ENCODE measurements around the gene SRD5A1. TPM values are rescaled to one million over a fixed set of nuclear protein-coding genes. Genes with fewer than 3 reads are reported as not detected.

SRD5A1 gene
- total RNA-seq, 1 experiment from 2014 or later = 52.3 TPM

DNA sequence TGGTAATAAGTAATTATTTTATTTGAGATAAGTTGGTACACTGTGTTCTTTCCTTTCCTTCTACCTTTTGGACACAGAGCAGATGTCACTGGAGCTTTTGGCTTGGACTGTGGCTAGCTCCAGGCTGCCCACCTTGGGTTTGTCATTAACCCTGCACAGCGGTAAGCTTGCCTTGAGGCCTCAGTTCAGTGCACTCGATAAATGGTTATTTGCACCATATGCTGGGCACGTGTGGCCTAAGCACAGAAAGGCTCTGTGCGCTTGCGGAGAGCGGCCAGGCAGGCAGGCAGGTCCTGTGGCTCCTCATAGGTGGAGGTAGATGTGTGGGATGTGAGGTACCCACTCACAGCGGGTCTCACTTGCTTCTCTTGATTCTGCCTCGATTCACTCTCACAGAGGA lies 50.0 kb downstream of the SRD5A1 start:
- no peak for TF ChIP-seq EZH2 (IDR thresholded peaks at IDR 0.05; ENCODE audit: low read depth)
- TF ChIP-seq, protein P1, sequence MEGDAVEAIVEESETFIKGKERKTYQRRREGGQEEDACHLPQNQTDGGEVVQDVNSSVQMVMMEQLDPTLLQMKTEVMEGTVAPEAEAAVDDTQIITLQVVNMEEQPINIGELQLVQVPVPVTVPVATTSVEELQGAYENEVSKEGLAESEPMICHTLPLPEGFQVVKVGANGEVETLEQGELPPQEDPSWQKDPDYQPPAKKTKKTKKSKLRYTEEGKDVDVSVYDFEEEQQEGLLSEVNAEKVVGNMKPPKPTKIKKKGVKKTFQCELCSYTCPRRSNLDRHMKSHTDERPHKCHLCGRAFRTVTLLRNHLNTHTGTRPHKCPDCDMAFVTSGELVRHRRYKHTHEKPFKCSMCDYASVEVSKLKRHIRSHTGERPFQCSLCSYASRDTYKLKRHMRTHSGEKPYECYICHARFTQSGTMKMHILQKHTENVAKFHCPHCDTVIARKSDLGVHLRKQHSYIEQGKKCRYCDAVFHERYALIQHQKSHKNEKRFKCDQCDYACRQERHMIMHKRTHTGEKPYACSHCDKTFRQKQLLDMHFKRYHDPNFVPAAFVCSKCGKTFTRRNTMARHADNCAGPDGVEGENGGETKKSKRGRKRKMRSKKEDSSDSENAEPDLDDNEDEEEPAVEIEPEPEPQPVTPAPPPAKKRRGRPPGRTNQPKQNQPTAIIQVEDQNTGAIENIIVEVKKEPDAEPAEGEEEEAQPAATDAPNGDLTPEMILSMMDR (conservative IDR thresholded peaks at IDR 0.05) = no peak
- H3K27ac ChIP-seq = no peak overlapping the region
- ChIA-PET POLR2A (ENCODE audit: unreplicated experiment) (no interaction called here), CTCF (no interaction called here)
- H3F3A ChIP-seq (ENCODE audit: insufficient read depth, low read depth) = no peaks in the 10 kb centered on the region
- H3K9me2 ChIP-seq (ENCODE audit: insufficient read depth) = no peaks in the 10 kb centered on the region
- intact Hi-C loops (cut with micrococcal nuclease; ENCODE audit: unreplicated experiment) = no loop called here
- H2AFZ ChIP-seq = no peak overlapping the region
- no peak overlapping the region for H3K4me2 ChIP-seq
- no peaks in the 10 kb centered on the region for H3K36me3 ChIP-seq (ENCODE audit: low read depth)
- H3K4me3 ChIP-seq = no peak overlapping the region
- no peaks in the 10 kb centered on the region for H3K9me3 ChIP-seq (ENCODE audit: insufficient read depth, low read depth)
- no peaks in the 10 kb centered on the region for H3K4me1 ChIP-seq (replicated peaks; ENCODE audit: insufficient read depth)
- no peaks in the 10 kb centered on the region; the same call in 1 of the 2 replicates for H4K20me1 ChIP-seq (ENCODE audit: insufficient read depth)
- no peaks in the 10 kb centered on the region for H3K79me2 ChIP-seq (ENCODE audit: low read depth)
- H3K27me3 ChIP-seq (ENCODE audit: insufficient read depth, low read depth) = peaks cover 51% of the 10 kb centered on the region
- no peak for DNase-seq
- BruUV-seq (replicated peaks) = no TSS peak

DNA sequence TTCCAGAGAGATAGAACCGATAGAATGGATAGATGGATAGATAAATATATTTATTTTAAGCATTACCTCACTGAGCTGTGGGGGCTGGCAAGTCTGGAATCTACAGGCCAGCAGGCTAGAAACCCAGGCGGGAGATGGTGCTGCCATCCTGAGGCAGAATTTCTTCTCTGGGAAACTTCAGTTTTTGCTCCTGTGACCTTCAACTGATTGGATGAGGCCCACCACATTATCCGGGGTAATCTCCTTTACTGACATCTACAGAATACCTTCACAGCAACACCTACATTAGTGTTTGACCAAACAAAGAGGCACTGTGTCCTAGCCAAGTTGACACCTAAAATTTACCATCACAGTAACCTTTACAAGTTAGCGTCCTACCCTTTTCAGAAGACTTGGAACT lies 50.8 kb downstream of the SRD5A1 start:
- TF ChIP-seq, protein P1 (conservative IDR thresholded peaks at IDR 0.05) = no peak
- TF ChIP-seq EZH2 (IDR thresholded peaks at IDR 0.05; ENCODE audit: low read depth) = no peak
- no peak for DNase-seq
- Histone ChIP-seq H3K27me3 (ENCODE audit: insufficient read depth, low read depth) (peaks cover 56% of the 10 kb centered on the region), H3K9me2 (ENCODE audit: insufficient read depth) (no peaks in the 10 kb centered on the region), H2AFZ (no peak overlapping the region), H4K20me1 (ENCODE audit: insufficient read depth) (no peaks in the 10 kb centered on the region; the same call in 1 of the 2 replicates), H3K4me1 (replicated peaks; ENCODE audit: insufficient read depth) (no peaks in the 10 kb centered on the region), H3F3A (ENCODE audit: insufficient read depth, low read depth) (no peaks in the 10 kb centered on the region), H3K79me2 (ENCODE audit: low read depth) (no peaks in the 10 kb centered on the region), H3K4me2 (no peak overlapping the region), H3K27ac (no peak overlapping the region), H3K36me3 (ENCODE audit: low read depth) (no peaks in the 10 kb centered on the region), H3K4me3 (no peak overlapping the region), H3K9me3 (ENCODE audit: insufficient read depth, low read depth) (no peaks in the 10 kb centered on the region)
- intact Hi-C loops (cut with micrococcal nuclease; ENCODE audit: unreplicated experiment) = no loop called here
- CTCF ChIA-PET = no interaction called here
- POLR2A ChIA-PET (ENCODE audit: unreplicated experiment) = no interaction called here
- no TSS peak for BruUV-seq (replicated peaks)

DNA sequence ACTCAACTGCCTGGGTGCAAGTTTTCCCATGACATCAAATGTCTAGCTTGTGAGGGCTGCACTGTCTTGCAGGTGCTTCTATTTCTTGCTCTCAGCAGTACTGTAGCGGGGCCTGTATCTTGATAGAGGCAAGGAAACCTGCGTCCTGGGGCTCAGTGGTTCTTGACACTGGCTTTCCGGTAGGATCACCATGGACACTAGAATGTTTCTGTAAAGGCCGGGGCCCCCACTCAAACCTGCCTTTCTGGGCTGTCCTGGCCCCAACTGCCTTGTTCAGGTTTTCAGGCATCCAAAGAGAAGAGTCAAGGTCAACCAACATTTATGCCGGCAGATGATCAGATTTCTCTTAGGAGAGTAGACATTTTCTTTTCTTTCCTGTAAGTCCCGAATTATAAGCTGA lies 53.3 kb downstream of the SRD5A1 start:
- DNase-seq = no peak
- TF ChIP-seq EZH2 (IDR thresholded peaks at IDR 0.05; ENCODE audit: low read depth) = no peak
- TF ChIP-seq, protein P1 (conservative IDR thresholded peaks at IDR 0.05) = no peak
- Histone ChIP-seq H3K27me3 (ENCODE audit: insufficient read depth, low read depth) (peaks cover 60% of the 10 kb centered on the region), H3K79me2 (ENCODE audit: low read depth) (no peaks in the 10 kb centered on the region), H3K27ac (no peak overlapping the region), H3K9me2 (ENCODE audit: insufficient read depth) (no peaks in the 10 kb centered on the region), H3K4me3 (no peak overlapping the region), H3F3A (ENCODE audit: insufficient read depth, low read depth) (no peaks in the 10 kb centered on the region), H2AFZ (no peak overlapping the region), H3K4me2 (no peak overlapping the region), H4K20me1 (ENCODE audit: insufficient read depth) (peaks cover 5% of the 10 kb centered on the region), H3K9me3 (ENCODE audit: insufficient read depth, low read depth) (no peaks in the 10 kb centered on the region), H3K4me1 (replicated peaks; ENCODE audit: insufficient read depth) (no peaks in the 10 kb centered on the region), H3K36me3 (ENCODE audit: low read depth) (no peaks in the 10 kb centered on the region)
- intact Hi-C loops (cut with micrococcal nuclease; ENCODE audit: unreplicated experiment) = no loop called here
- BruUV-seq (replicated peaks) = no TSS peak
- POLR2A ChIA-PET (ENCODE audit: unreplicated experiment) = no interaction called here
- CTCF ChIA-PET = no interaction called here
